Dendritic cell treated with granulocyte-macrophage colony-stimulating factor and Interleukin-4, amounts not matched to agents 40 ng/mL and 50 ng/mL, for 4 days (primary cell): ENCODE data around the gene SYNPO.

ENCODE experiments used
- H3K27ac Mint-ChIP-seq: one replicate; pipeline ENCODE4 v1.8.0; 2022; ENCODE audit warnings: mild to moderate bottlenecking, mixed read lengths
- H3K27me3 Mint-ChIP-seq: one replicate; pipeline ENCODE4 v1.8.0; 2022; ENCODE audit warnings: mild to moderate bottlenecking, mixed read lengths
- H3K36me3 Mint-ChIP-seq: one replicate; pipeline ENCODE4 v1.8.0; 2022; ENCODE audit warnings: low read depth, mixed read lengths
- H3K4me1 Mint-ChIP-seq: one replicate; pipeline ENCODE4 v1.8.0; 2022; ENCODE audit warnings: low read depth, mixed read lengths
- H3K4me3 Mint-ChIP-seq: one replicate; pipeline ENCODE4 v1.8.0; 2022; ENCODE audit warnings: mild to moderate bottlenecking, moderate library complexity, mixed read lengths
- H3K9me3 Mint-ChIP-seq: one replicate; pipeline ENCODE4 v1.8.0; 2022; ENCODE audit warnings: mixed read lengths
- intact Hi-C: fragments of 100-400 bp; cut with micrococcal nuclease; formaldehyde crosslinking; loops from one replicate; pipeline ENCODE4 v1.15.0; 2022

The SYNPO gene

GRCh38 chr5:150647275-150648251, 7.1 kb downstream of the SYNPO start:
- no peak overlapping the region for H3K27ac Mint-ChIP-seq
- H3K9me3 Mint-ChIP-seq, result no peaks in the 10 kb centered on the region
- H3K36me3 Mint-ChIP-seq, result no peaks in the 10 kb centered on the region
- no peak overlapping the region for H3K4me3 Mint-ChIP-seq
- intact Hi-C loops, result no loop called here
- H3K4me1 Mint-ChIP-seq, result no peaks in the 10 kb centered on the region
- peaks cover 9% of the 10 kb centered on the region for H3K27me3 Mint-ChIP-seq

GRCh38 chr5:150648294-150649107, 8.0 kb downstream of the SYNPO start:
- H3K4me3 Mint-ChIP-seq, result no peak overlapping the region
- peaks cover 10% of the 10 kb centered on the region for H3K27me3 Mint-ChIP-seq
- no peaks in the 10 kb centered on the region for H3K4me1 Mint-ChIP-seq
- intact Hi-C loops, result no loop called here
- no peaks in the 10 kb centered on the region for H3K9me3 Mint-ChIP-seq
- H3K27ac Mint-ChIP-seq, result no peak overlapping the region
- H3K36me3 Mint-ChIP-seq, result no peaks in the 10 kb centered on the region

GRCh38 chr5:150649108-150650020, 8.9 kb downstream of the SYNPO start:
- intact Hi-C loops, result loop anchor here (10.0 kb wide), 1 partner anchor 195 kb away; no protein-coding TSS in a partner anchor
- H3K36me3 Mint-ChIP-seq, result no peaks in the 10 kb centered on the region
- no peaks in the 10 kb centered on the region for H3K9me3 Mint-ChIP-seq
- no peak overlapping the region for H3K4me3 Mint-ChIP-seq
- H3K27ac Mint-ChIP-seq, result no peak overlapping the region
- H3K27me3 Mint-ChIP-seq, result peaks cover 9% of the 10 kb centered on the region
- no peaks in the 10 kb centered on the region for H3K4me1 Mint-ChIP-seq

GRCh38 chr5:150650021-150651006, 9.9 kb downstream of the SYNPO start:
- no peaks in the 10 kb centered on the region for H3K4me1 Mint-ChIP-seq
- no peaks in the 10 kb centered on the region for H3K9me3 Mint-ChIP-seq
- H3K27me3 Mint-ChIP-seq, result peaks cover 12% of the 10 kb centered on the region
- intact Hi-C loops, result loop anchor here (10.0 kb wide), 1 partner anchor 196 kb away; no protein-coding TSS in a partner anchor
- no peaks in the 10 kb centered on the region for H3K36me3 Mint-ChIP-seq
- no peak overlapping the region for H3K4me3 Mint-ChIP-seq
- H3K27ac Mint-ChIP-seq, result no peak overlapping the region

- intact Hi-C loops, result loop anchor here (10.0 kb wide), 1 partner anchor 197 kb away; no protein-coding TSS in a partner anchor
- Mint-ChIP-seq H3K4me3 (no peak overlapping the region), H3K27ac (no peak overlapping the region), H3K27me3 (peaks cover 19% of the 10 kb centered on the region), H3K4me1 (no peaks in the 10 kb centered on the region), H3K36me3 (no peaks in the 10 kb centered on the region), H3K9me3 (no peaks in the 10 kb centered on the region)
Measured at GRCh38 chr5:150651382-150651781, 10.9 kb downstream of the SYNPO start.

GRCh38 chr5:150651924-150652671, 11.6 kb downstream of the SYNPO start:
- intact Hi-C loops, result loop anchor here (10.0 kb wide), 1 partner anchor 197 kb away; no protein-coding TSS in a partner anchor

GRCh38 chr5:150653145-150653761, 12.8 kb downstream of the SYNPO start:
- Mint-ChIP-seq H3K27me3 (peaks cover 28% of the 10 kb centered on the region), H3K9me3 (no peaks in the 10 kb centered on the region), H3K27ac (no peak overlapping the region), H3K4me1 (peaks cover 8% of the 10 kb centered on the region), H3K4me3 (no peak overlapping the region), H3K36me3 (no peaks in the 10 kb centered on the region)
- intact Hi-C loops, result loop anchor here (10.0 kb wide), 1 partner anchor 198 kb away; no protein-coding TSS in a partner anchor

More at GRCh38 chr5:150651924-150652671, 11.6 kb downstream of the SYNPO start:
- no peak overlapping the region for H3K4me3 Mint-ChIP-seq
- H3K27me3 Mint-ChIP-seq, result peaks cover 21% of the 10 kb centered on the region
- H3K36me3 Mint-ChIP-seq, result no peaks in the 10 kb centered on the region
- peaks cover 5% of the 10 kb centered on the region for H3K4me1 Mint-ChIP-seq
- no peak overlapping the region for H3K27ac Mint-ChIP-seq
- no peaks in the 10 kb centered on the region for H3K9me3 Mint-ChIP-seq

- no peak overlapping the region for H3K27ac Mint-ChIP-seq
- intact Hi-C loops, result loop anchor here (10.0 kb wide), 1 partner anchor 199 kb away; no protein-coding TSS in a partner anchor
- peaks cover 28% of the 10 kb centered on the region for H3K27me3 Mint-ChIP-seq
- H3K9me3 Mint-ChIP-seq, result no peaks in the 10 kb centered on the region
- H3K4me3 Mint-ChIP-seq, result no peak overlapping the region
- no peaks in the 10 kb centered on the region for H3K36me3 Mint-ChIP-seq
- H3K4me1 Mint-ChIP-seq, result peaks cover 8% of the 10 kb centered on the region
Measured at GRCh38 chr5:150653762-150654556, 13.5 kb downstream of the SYNPO start.

GRCh38 chr5:150655221-150655620, 14.8 kb downstream of the SYNPO start:
- H3K9me3 Mint-ChIP-seq, result no peaks in the 10 kb centered on the region
- no peak overlapping the region for H3K27ac Mint-ChIP-seq
- peaks cover 8% of the 10 kb centered on the region for H3K4me1 Mint-ChIP-seq
- H3K4me3 Mint-ChIP-seq, result no peak overlapping the region
- H3K36me3 Mint-ChIP-seq, result no peaks in the 10 kb centered on the region
- H3K27me3 Mint-ChIP-seq, result peaks cover 31% of the 10 kb centered on the region
- intact Hi-C loops, result loop anchor here (10.0 kb wide), 1 partner anchor 200 kb away; no protein-coding TSS in a partner anchor

- peaks cover 8% of the 10 kb centered on the region for H3K4me1 Mint-ChIP-seq
- H3K9me3 Mint-ChIP-seq, result no peaks in the 10 kb centered on the region
- intact Hi-C loops, result loop anchor here (1.0 to 10.0 kb wide), 2 partner anchors 95 to 202 kb away; no protein-coding TSS in a partner anchor
- H3K27me3 Mint-ChIP-seq, result peaks cover 32% of the 10 kb centered on the region
- no peak overlapping the region for H3K27ac Mint-ChIP-seq
- no peaks in the 10 kb centered on the region for H3K36me3 Mint-ChIP-seq
- H3K4me3 Mint-ChIP-seq, result peak overlapping the region; percentile 74
Measured at GRCh38 chr5:150656191-150657132, 16.0 kb downstream of the SYNPO start.
